ENCODE results near the gene SCRG1.

- TF ChIP-seq, protein P1, sequence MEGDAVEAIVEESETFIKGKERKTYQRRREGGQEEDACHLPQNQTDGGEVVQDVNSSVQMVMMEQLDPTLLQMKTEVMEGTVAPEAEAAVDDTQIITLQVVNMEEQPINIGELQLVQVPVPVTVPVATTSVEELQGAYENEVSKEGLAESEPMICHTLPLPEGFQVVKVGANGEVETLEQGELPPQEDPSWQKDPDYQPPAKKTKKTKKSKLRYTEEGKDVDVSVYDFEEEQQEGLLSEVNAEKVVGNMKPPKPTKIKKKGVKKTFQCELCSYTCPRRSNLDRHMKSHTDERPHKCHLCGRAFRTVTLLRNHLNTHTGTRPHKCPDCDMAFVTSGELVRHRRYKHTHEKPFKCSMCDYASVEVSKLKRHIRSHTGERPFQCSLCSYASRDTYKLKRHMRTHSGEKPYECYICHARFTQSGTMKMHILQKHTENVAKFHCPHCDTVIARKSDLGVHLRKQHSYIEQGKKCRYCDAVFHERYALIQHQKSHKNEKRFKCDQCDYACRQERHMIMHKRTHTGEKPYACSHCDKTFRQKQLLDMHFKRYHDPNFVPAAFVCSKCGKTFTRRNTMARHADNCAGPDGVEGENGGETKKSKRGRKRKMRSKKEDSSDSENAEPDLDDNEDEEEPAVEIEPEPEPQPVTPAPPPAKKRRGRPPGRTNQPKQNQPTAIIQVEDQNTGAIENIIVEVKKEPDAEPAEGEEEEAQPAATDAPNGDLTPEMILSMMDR (IDR thresholded peaks at IDR 0.05; ENCODE audit: extremely low read depth in 1 of 2, insufficient read depth in 1 of 2, low read depth in 1 of 2, low read length in 2 of 2), result no peak
- TF ChIP-seq FOS (IDR thresholded peaks at IDR 0.05; ENCODE audit: borderline replicate concordance, insufficient read depth, low read length), result no peak
- no peak for TF ChIP-seq POLR2A (IDR thresholded peaks at IDR 0.05; ENCODE audit: low read depth, low read length)
- TF ChIP-seq MYC (IDR thresholded peaks at IDR 0.05; ENCODE audit: low read depth, low read length), result no peak
- no peak for TF ChIP-seq EZH2 (IDR thresholded peaks at IDR 0.05; ENCODE audit: borderline replicate concordance, low read depth, low read length, severe bottlenecking)
- no peak for TF ChIP-seq GATA2 (IDR thresholded peaks at IDR 0.05; ENCODE audit: insufficient read depth, insufficient read length, low read depth, low read length)
- no peak for TF ChIP-seq MAX (IDR thresholded peaks at IDR 0.05; ENCODE audit: insufficient read depth, insufficient read length)
These were observed 15.5 kb upstream of the SCRG1 start for GRCh38 chr4:173414456-173414855.

All from endothelial cell of umbilical vein (primary cell).